HG03159 (cell line): Measurements from ENCODE around the gene KCNRG.
"Not testable (repeated sequence)": the region's sequence is repeated elsewhere in the genome, so short reads cannot be mapped to it uniquely, and the experiment has no call there.

Experiments used
- ATAC-seq: cut with Tn5 transposase; IDR thresholded peaks from one replicate; pipeline ENCODE4 v1.9.1; 2021; ENCODE audit warnings: mild to moderate bottlenecking, moderate library complexity; ENCODE audit not compliant: unreplicated experiment

Gene KCNRG, protein sequence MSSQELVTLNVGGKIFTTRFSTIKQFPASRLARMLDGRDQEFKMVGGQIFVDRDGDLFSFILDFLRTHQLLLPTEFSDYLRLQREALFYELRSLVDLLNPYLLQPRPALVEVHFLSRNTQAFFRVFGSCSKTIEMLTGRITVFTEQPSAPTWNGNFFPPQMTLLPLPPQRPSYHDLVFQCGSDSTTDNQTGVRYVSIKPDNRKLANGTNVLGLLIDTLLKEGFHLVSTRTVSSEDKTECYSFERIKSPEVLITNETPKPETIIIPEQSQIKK

DNA sequence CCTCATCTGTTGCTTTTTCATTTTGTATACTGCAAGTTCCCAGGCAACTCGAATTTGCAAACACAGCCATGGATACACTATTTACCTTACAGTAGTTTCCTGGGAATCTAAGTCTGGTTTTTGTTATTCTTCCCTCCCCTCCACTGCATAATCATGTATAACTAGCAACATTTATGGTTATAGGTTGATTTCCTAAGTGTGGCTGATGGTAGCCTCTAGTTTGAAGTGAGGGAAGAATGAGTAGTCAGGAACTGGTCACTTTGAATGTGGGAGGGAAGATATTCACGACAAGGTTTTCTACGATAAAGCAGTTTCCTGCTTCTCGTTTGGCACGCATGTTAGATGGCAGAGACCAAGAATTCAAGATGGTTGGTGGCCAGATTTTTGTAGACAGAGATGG is at the start of gene KCNRG:
KCNRG (plus strand) TSS at position 187 of the 400 bp plus-strand sequence; CDS start at position 237, 50 bp downstream.
- ATAC-seq, result no peak

DNA sequence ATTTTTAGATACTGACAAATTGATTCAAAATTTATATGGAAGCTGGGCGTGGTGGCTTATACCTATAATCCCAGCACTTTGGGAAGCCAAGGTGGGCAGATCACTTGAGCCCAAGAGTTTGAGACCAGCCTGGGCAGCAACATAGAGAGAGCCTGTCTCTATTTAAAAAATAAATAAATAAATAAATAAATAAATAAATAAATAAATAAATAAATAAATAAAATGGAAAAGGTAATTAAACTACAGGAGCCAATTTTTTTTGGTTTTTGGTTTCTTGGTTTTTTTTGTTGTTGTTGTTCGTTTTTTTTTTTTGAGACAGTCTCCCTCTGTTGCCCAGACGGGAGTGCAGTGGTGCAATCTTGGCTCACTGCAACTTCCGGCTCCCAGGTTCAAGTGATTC is 47.8 kb upstream of the KCNRG start:
- no peak for ATAC-seq

DNA sequence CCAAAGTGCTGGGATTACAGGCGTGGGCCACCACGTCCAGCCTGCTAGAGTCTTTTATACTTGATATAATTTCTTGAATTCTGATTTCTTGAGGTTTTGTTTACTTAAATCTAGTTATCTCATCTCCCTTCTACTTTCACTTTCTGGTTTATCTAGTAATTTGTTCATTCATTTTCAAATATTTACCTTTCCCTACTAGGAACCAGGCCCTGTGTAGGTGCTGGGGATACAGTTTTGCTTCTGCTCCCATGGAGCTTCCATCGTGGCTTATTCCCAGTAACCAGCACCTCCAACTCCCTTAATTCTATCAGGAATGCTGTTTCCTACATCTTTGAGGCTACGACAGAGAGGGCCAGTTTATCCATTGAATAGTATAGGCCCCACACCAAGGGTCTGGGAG is 42.5 kb upstream of the KCNRG start:
- ATAC-seq, result no peak

DNA sequence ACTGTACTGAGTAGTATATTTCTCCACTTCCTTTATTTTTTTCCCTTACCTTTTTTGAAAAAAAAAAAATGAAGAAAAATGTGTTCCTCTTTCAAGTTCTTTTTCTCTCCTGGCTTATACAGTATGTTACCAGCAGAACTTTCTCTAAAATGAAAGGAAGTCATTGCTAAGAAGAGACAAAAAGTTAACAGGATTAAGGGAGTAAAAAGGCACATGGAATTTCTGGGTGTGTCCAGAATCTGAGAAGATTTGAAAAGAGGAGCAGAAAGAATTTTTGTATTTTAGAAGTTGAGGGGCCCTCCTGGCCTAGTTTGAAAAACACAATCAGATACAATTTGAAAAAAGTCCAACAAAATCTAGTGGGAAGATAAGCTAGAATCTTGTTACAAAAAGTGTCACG is 39.4 kb upstream of the KCNRG start:
- ATAC-seq, result no peak

DNA sequence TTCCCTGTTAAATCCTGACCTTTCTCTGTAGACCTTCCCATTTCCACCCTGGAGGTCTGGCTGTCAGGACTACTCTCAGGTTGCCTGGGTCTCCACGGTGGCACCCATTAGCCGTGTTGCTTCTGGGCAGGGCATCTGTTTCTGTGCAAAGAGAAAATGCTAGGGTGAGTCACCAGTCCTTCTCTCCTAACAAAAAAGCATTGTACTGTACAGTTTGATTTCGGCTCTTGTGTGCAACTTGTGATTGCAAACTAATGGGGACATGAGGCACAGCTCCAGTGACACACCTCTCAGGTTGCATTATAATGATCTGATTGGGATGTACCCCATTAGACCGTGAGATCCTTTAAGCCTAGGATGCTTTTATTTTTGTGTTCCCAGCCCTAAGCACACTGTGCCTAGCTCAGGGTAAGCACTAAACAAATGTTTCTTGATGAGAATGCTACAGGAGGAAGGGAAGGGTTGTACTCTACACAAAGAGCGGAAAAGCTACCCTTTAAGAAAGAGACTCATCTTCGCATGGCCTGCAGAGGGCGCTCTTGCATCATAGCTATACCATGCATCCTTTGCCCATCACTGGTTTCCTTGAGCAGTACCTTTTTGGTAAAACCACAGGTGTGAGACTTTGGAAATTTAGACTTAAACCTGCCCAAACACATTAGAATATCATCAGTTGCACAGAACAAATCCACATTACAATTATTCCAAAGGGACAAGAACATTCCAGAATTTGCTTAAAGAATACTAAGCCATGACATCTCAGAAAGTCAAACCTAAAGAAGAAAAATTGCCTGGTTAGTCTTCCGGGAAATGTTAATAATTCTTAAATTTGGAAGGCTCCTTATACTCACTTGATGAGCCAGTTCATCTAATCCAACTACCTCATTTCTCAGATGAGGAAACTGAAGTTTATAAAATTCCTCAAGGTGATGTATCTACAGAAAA is 38.7 kb upstream of the KCNRG start:
- ATAC-seq, result no peak

DNA sequence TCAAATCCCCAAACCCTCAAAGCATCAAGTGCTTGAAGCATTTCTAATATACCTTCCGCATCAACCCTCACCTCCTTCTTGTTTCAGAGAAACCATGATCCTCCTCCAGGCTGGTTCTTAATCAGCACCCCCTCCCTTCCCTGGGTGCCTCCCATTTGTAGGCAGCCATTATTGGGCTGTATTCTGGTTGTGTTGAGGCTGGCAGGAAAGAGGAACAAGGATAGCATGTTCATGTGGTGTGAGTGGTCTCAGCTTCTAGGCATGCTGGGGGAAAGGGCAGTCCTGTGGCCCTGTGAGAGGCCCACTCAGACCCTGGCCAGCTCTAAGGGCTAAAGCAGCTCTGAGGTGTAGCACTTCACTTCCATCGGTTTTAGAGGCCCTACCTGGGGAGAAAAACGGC is 37.3 kb upstream of the KCNRG start:
- no peak for ATAC-seq

DNA sequence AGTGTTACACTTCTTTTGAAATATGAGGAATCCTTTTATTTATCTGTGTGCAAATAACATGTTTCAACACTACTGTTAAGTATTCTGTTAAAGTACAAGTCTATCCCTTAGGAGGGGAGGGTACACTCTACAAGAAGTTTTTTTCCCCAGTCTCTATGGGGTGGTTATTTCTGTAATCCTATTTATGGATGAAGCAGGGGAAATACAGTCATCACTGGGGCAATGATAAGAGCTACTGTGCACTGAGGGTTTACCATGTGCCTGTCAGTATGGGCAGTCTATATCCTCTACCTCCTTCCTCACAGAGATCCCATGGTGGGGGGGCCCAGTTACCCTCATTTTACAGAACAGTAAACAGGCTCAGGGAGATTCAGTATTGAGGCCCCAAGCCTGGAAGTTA is 35.0 kb upstream of the KCNRG start:
- ATAC-seq, result no peak

DNA sequence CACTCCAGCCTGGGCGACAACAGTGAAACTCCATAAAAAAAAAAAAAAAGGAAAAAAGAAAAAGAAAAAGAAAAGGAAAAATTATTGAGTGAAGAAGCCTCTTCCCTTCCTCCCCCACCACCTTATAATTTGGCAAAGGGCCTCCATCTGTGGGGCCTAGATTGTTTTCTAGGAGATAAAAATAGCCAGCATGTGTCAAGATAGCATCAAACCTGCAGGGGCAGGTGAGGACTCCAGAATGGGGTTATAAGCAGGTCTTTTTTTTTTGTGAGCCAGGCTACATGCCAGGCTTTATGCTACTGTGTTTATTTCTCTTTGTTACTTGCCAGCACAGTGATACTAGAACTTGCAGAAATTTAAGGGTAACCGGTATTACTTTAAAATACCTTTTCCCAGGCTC is 30.1 kb upstream of the KCNRG start:
- no peak for ATAC-seq

GRCh38 chr13:49986471-49986870 is 28.8 kb upstream of the KCNRG start:
- ATAC-seq, result no peak

GRCh38 chr13:49990612-49991011 is 24.6 kb upstream of the KCNRG start:
- not testable (repeated sequence) for ATAC-seq

GRCh38 chr13:49993111-49993510 is 22.1 kb upstream of the KCNRG start:
- ATAC-seq, result no peak

DNA sequence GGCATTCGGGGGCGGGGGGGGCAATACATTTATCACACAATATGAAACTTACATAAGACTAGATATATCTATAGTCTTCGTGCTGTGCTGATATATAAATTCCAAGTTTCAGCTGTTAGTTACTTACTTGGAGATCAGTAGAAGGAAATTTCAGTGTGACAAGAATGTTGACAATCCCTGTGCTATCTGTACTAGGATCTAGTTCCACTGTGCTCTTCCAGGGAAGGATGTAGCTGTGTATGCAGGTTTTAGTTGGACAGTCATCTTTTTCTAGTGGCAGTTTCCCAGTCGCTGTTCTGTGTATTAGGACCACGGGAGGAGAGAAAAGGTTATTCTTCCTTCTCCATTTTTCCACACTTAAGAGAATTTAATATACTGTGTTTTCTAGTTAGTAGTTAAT is 21.6 kb upstream of the KCNRG start:
- no peak for ATAC-seq

- ATAC-seq, result no peak
Measured at GRCh38 chr13:49995625-49996101, 19.6 kb upstream of the KCNRG start.

GRCh38 chr13:49996161-49996915 is 18.9 kb upstream of the KCNRG start:
- peak; percentile 45 for ATAC-seq

GRCh38 chr13:49996951-49997895 is 18.0 kb upstream of the KCNRG start, which contains the start of gene TRIM13:
Gene TRIM13 (plus strand): TSS chr13:49997042. CDS start chr13:50011941, 14,899 bp downstream.
- peak; percentile 75 for ATAC-seq

DNA sequence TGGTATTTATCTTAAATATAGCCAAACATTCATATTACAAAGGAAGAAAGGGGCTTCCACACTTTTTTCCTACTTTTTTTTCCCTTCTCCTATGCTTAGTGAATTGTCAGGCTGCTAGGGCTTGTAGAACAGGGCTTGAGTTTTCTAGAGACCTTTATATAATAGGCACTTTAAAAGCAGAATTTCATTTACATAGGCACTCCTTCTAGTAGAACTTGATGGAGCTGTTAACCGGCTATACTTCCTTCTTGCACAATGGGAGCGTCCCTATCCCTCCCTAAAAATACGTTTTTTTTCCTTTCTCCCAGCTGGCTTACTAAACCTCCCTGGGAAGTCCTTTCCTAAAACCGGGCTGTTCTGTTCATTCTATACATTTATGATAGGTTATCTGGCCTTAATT is 17.3 kb upstream of the KCNRG start:
- ATAC-seq, result no peak

- no peak for ATAC-seq
Measured at GRCh38 chr13:49998714-49999624, 16.3 kb upstream of the KCNRG start.

DNA sequence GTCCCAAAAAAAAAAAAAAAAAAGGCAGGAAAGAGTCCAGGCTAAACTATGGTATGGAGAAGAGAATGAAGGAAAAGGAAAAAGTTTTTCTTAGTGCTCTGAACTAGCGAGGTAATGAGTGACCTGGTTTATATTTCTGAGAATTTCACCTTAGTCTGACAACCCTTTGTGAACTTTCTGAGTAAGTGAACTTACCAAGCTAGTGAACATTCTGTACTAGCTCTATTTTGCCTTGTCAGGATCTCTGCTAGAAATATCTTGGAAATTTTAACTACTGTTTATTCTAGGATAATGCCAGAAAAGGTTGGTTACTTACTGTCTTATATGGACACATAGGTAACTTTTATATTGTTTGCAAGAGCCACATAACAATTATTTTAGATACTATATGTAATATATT is 14.0 kb upstream of the KCNRG start:
- ATAC-seq, result no peak
